Measurements from ENCODE around the gene PTTG1IP.

The PTTG1IP gene

GRCh38 chr21:44894687-44895302, 21.3 kb upstream of the PTTG1IP start:
- no peak for DNase-seq

- no peak for DNase-seq
These were observed 20.6 kb upstream of the PTTG1IP start for GRCh38 chr21:44893948-44894656.

GRCh38 chr21:44893278-44893556, 19.7 kb upstream of the PTTG1IP start:
- no peak for DNase-seq

DNA sequence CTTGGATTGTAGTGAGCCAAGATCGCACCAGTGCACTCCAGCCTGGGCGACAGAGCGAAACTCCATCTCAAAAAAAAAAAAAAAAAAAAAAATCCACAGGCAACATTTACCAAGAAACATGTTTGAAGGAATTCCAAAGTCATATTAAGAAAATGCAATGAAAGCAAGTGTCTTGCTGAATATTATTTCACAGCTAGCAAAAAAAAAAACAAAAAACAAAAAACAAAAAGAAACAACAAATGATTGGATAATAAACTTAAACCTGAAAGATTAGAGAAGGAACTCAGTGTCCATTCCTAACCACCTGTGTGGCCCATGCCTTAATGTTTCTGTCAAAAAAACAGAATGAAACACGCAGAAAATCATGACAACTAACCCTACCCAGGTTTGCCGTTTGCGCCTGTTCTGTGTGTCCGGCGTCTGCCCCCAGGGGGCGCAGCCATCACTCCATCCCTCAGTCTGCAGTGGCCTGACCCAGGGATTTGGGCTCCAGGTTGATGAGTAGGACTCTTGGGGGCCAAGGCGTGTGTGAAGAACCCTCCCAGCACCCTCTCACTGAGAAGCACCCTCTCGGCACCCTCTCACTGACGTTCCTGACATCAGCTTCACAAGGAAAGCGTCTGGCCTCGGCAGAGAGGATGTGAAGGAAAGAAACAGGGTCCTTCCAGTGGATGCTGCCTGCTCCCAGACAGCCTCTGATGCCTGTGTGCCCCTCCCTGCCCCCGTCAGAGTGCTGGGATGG, 19.2 kb upstream of the PTTG1IP start:
- DNase-seq = peak; percentile 2

DNA sequence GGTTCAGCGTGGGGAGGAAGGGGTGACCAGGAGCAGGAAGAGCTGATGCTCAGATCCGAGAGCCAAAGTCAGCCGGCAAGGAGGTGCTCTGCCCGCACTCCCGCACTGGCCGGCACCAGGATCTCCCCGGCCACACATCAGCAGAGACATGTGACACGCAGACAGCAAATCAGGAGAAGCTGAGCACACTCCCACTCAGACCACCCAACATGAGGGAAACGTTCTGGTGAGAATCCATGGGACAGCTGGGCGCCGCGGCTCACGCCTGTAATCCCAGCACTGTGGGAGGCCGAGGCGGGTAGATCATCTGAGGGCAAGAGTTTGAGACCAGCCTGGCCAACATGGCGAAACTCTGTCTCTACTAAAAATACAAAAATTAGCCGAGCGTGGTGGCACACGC, 18.6 kb upstream of the PTTG1IP start:
- no peak for DNase-seq

DNA sequence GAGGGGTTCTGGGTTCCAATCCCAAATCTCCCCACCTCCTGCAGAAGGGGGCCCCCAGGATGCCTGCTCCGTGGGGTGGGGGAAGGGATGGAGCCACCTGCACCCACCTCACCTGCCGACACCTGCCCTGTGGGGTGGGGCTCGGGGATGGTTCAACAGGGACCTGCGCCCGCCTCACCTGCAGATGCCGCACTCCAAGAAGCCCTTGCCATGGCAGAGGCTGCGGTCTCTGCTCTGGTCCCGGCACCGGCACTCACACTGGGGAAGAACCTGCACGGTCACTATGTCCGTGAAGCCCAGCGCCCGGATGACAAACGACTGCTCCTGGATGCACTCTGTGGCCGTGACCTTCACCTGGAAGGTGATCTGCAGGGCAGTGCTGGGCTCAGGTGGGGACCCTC, 18.1 kb upstream of the PTTG1IP start:
- no peak for DNase-seq

DNA sequence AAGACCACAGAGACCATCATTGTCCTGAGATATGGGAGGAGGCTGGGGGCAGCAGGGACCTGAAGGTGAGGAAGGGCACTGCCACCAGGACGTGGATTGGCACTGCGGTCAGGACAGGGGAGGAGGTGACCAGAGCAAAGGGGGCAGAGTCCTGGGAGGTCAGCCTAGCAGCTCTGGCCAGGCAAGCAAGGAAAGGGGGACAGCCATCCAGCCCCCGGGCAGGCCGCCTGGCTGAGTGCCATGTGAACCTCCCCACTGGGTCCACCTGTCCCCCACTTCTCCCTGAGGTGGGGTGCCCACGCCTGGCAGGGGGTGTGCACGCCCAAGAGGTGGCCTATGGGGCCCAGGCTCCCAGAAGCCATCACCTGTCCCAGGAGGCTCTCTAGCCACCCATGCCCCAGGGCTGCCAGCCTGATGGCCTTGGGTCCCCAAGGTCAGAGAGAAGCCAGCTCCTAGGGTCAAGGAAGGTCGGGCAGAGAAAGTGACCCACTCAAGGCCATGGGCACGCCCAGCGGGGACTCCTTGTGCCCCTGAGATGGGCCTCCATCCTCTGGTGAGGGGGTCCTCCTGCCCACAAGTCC, 17.6 kb upstream of the PTTG1IP start:
- no peak for DNase-seq

DNA sequence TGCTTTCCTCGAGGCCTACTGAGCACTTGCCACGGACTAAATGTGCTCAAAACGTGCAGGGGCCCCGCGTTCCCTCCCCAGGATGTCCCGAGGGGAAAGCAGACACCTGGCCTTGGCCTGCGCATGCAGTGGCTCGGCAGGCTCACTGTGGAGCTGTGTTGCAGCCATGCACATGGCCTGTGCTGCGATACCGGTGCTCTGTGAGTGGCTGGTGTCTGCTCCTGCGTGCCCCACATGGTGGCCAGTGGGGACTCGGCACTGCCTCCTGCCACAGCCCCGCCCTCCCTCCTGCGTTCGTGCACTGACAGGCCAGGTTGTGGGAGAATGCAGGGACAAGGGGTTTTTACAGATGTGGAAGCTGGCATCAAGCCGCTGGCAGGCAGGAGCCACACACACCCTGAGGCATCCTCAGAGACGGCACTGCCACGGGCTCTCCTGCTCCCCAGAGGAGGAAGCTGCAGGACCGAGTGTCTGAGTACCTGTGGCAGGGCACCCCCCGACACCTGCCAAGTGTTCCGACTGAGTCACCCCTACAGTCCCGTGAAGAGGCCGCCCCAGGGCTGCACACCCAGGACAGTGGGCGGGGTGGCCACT, 16.9 kb upstream of the PTTG1IP start:
- no peak for DNase-seq

DNA sequence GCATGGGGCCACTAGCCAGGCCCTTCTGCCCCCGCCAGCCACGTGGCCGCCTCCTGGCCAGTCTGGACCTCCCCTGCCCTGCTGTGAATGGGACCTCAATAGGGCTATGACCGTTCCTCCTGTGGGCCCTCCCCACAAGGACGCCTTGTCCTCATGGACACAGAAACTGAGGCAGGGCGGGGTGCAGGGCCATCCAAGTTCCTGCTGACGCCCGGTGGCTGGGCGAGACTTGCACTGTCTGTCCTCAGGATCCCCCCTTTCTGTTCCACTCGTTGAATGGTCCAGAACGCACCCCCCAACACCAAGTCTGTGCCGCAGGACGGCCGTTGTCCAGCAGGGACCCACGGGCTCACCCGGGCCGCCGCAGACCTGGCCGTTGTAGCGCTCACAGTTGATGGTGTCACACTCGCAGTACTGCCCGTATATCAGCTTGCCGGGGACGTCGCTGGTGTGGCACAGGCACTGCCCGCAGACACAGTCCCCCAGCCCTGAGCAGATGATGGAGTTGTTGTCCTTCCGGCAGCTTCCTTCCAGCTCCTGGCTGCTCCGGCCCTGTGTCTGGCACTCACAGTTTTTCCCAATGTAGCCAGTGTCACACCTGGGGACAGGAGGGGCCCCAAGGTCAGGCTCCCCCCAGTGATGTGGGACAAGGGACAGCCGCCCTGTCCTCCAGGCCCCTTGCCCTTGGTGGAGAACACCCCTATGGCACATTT, 16.3 kb upstream of the PTTG1IP start:
- DNase-seq = no peak

- no peak for DNase-seq
These were observed 15.4 kb upstream of the PTTG1IP start for GRCh38 chr21:44888581-44889550.

GRCh38 chr21:44887807-44888580, 14.5 kb upstream of the PTTG1IP start:
- DNase-seq = no peak

DNA sequence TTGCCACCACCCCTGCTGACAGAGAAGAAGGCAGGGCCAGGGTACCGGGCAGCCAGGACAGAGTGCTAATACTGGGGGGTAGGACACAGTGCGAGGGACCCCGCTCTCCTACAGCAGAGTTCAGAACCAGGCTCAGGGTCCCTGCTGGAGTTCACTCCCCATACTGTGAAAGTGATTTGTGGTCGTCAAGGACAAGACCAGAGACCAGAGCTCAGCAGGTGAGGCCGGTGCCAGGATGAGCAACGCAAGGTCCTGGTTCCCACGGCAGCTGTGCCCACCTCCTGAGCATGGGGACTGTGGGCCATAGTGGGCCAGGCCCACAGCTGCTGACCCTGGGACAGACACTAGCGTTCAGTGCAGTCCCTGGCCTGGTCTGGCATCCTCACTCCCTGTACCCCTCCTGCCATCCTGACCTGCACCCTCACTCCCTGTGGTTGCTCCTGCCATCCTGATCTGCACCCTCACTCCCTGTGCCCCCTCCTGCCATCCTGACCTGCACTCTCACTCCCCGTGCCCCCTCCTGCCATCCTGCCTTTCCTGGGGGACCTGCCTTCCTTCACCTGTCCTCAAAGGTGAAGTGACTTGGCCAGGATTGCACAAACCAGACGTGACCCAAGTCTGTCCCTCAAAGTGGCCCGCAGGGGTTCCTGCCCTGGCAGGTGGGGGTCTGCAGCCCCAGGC, 13.8 kb upstream of the PTTG1IP start:
- DNase-seq = no peak

- no peak for DNase-seq
These were observed 12.9 kb upstream of the PTTG1IP start for GRCh38 chr21:44886113-44887075.

- DNase-seq = no peak
These were observed 12.1 kb upstream of the PTTG1IP start for GRCh38 chr21:44885615-44886014.

DNA sequence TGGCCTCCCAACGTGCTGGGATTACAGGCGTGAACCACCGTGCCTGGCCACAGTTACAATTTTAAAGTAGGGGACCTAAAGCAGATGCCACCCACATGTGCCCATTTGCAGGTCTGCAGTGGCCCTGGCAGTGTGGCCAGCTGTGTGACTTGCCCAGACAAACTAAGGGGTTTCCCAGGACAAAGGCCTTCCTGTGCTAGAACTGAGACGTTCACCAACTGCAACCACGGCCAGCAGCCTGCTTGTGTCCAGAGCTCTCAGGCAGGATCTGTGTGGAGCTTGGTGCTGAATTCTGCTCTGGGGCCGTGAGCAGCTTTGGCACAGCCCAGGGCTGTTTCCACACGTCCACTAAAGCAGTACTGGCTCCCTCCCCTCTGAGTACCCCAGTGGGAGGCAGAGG, 10.6 kb upstream of the PTTG1IP start:
- no peak for DNase-seq

DNA sequence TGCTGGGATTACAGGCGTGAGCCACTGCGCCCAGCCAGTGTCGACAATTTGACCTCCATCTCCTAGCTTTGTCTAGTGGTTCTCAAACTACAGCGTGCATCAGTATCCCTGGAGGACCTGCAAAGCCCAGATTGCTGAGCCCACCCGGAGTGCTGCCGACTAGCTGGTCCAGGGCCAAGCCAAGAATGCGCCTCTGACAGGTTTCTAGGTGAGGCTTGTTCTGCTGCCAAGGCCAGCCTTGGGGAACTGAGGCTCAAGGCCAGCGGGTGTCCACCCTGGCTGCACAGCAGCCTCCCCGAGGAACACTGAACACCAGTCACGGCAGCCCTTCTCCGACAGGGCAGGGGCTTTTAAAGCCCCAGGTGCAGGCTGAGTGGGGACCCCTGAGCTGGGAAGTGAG, 9.8 kb upstream of the PTTG1IP start:
- no peak for DNase-seq

DNA sequence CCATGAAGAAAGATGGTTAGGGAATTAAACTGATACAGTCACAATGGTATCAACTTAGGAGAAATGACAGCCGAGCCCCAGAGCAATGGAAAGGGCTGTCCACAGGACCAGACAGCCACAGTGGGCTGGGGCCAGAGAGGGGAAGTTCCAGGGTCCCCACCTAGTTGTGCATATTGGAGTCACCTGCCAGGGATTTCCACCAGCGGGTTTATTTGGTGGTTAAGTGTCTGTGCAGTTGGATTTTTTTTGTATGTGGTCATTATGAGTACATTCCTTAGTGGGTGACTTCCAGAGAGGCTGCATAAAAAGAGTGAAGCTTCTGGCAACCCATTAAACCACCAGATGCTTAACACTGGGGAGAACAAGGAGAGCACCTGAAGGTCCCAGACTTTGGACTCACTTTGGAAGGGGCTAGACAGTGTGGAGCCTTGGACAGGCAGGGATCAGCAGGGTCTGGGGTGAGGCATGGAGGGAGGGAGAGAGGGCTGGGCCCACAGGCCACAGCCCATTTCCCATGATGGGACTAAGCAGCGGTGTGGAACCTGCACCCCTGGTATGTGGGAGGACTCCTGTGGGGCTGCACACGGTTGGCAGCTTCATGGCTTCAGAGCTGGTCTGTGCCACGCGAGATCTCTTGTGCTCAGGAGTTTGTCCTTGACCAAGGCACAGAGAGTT, 7.8 kb upstream of the PTTG1IP start:
- DNase-seq = no peak

DNA sequence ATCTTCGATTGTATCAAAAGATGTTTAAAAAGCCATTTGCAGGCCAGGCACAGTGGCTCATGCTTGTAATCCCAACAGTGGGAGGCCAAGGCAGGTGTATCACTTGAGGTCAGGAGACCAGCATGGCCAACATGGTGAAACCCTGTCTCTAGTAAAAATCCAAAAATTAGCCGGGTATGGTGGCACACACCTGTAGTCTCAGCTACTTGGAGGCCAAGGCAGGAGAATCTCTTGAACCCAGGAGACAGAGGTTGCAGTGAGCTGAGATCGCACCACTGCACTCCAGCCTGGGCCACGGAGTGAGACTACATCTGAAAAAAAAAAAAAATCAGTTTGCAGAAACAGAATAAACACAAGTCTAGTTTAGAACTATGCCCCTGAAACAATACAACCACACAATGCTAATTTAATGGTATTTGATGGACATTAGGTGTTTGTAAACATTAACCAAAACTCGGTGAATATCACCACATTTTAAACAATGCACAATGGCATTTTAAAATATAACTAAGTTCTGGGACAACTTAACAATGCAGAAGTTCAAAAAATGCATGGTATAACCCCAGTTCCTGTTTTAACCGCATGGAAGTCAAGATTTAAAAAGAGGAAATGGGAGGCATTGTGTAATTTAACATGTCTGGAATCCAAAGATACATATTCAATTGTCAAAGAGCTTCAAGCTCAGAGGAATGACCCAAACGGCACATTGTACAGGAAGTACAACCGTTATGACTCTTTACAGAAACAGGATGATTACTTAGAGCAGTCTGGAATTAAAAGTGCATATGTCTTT, 7.1 kb upstream of the PTTG1IP start:
- DNase-seq = no peak
